H1 (cell line): ENCODE results near the gene PTGES2. TPM values are rescaled to one million over a fixed set of nuclear protein-coding genes. Genes with fewer than 3 reads are reported as not detected.
A peak's percentile ranks its signal among the peaks of the same experiment; 100 is the strongest.

ENCODE experiments used
- CTCF ChIA-PET: fragments of 300-600 bp; sonication (Branson Sonifier 250); formaldehyde crosslinking; loops from one replicate; lab custom pipeline; 2021; ENCODE audit not compliant: partially characterized antibody; lab: Charles Lee
- POLR2A ChIA-PET: fragments of 300-600 bp; sonication (Branson Sonifier 250); formaldehyde crosslinking; loops from one replicate; lab custom pipeline; 2021; ENCODE audit warnings: inconsistent platforms; ENCODE audit not compliant: partially characterized antibody; lab: Charles Lee
- DNase-seq, 2 experiments: peaks; one replicate each; pipeline versions ENCODE4 v3.0.0 to v3.0.0-alpha.2; 2010 to 2022; ENCODE audit warnings: low spot score in 2 of 2, low read depth in 1 of 2, mixed read lengths in 1 of 2
- FAIRE-seq: peaks from 2 replicates; lab custom pipeline; 2011; peaks lifted over from hg19 to GRCh38; lab: Jason Lieb, UNC
- H2AFZ ChIP-seq: 2 replicates; pipeline ENCODE4 v1.8.1; 2012; ENCODE audit warnings: low read length, inconsistent platforms
- H2AK5ac ChIP-seq: 2 replicates; pipeline ENCODE4 v1.6.1; 2013; ENCODE audit warnings: low read depth, low read length
- H2BK120ac ChIP-seq: replicated peaks from 2 replicates; pipeline ENCODE3; 2013; ENCODE audit warnings: low read depth, low read length, inconsistent platforms
- H2BK12ac ChIP-seq: 2 replicates; pipeline ENCODE4 v1.6.1; 2013; ENCODE audit warnings: low read depth, low read length
- H2BK15ac ChIP-seq: 2 replicates; pipeline ENCODE4 v1.6.1; 2013; ENCODE audit warnings: low read length
- H2BK20ac ChIP-seq: 2 replicates; pipeline ENCODE4 v1.6.1; 2013; ENCODE audit warnings: low read length
- H2BK5ac ChIP-seq: 2 replicates; pipeline ENCODE4 v1.6.1; 2013; ENCODE audit warnings: low read depth, low read length
- H3K14ac ChIP-seq: 2 replicates; pipeline ENCODE4 v1.6.1; 2013; ENCODE audit warnings: inconsistent platforms; ENCODE audit not compliant: insufficient read length
- H3K18ac ChIP-seq: 2 replicates; pipeline ENCODE4 v1.6.1; 2013; ENCODE audit warnings: low read length; ENCODE audit errors: extremely low read depth
- H3K23ac ChIP-seq: 2 replicates; pipeline ENCODE4 v1.6.1; 2013; ENCODE audit warnings: inconsistent platforms; ENCODE audit not compliant: insufficient read length
- H3K23me2 ChIP-seq: 2 replicates; pipeline ENCODE4 v1.6.1; 2013; ENCODE audit warnings: low read depth, low read length
- H3K27ac ChIP-seq: 2 replicates; pipeline ENCODE4 v1.6.1; 2011; ENCODE audit warnings: low read depth, low read length, inconsistent platforms
- H3K27me3 ChIP-seq, 4 experiments: replicated peaks in 1 of 4; 1 replicate in 1 of 4; 2 replicates in 3 of 4; pipeline versions ENCODE4 v1.6.1 to v1.8.1; 2011 to 2013; ENCODE audit warnings: low read length in 3 of 4, mild to moderate bottlenecking in 3 of 4, inconsistent platforms in 2 of 4, mixed read lengths in 2 of 4, moderate library complexity in 1 of 4; ENCODE audit not compliant: control insufficient read depth in 3 of 4, insufficient read depth in 3 of 4; ENCODE audit errors: extremely low read depth in 1 of 4
- H3K36me3 ChIP-seq, 4 experiments: 2 replicates each; pipeline versions ENCODE4 v1.6.1 to v1.8.1; 2011 to 2013; ENCODE audit warnings: mild to moderate bottlenecking in 4 of 4, low read length in 3 of 4, moderate library complexity in 2 of 4, control low read depth in 1 of 4, inconsistent platforms in 1 of 4; ENCODE audit not compliant: insufficient read depth in 4 of 4, control insufficient read depth in 2 of 4
- H3K4ac ChIP-seq: replicated peaks from 2 replicates; pipeline ENCODE3; 2013; ENCODE audit warnings: low read length, low read depth, mixed read lengths, inconsistent platforms; ENCODE audit not compliant: insufficient read length
- H3K4me1 ChIP-seq, 4 experiments: replicated peaks in 1 of 4; 1 replicate in 1 of 4; 2 replicates in 3 of 4; pipeline versions ENCODE4 v1.6.1 to v1.8.1; 2011 to 2013; ENCODE audit warnings: low read length in 3 of 4, inconsistent platforms in 2 of 4, mixed read lengths in 1 of 4; ENCODE audit not compliant: insufficient read depth in 4 of 4, control insufficient read depth in 3 of 4
- H3K4me2 ChIP-seq, 2 experiments: 2 replicates each; pipeline versions ENCODE4 v1.6.1 to v1.8.1; 2011 to 2013; ENCODE audit warnings: low read depth in 2 of 2, low read length in 2 of 2, control low read depth in 1 of 2, inconsistent platforms in 1 of 2, mild to moderate bottlenecking in 1 of 2; ENCODE audit not compliant: insufficient read depth in 1 of 2
- H3K4me3 ChIP-seq, 4 experiments: fragments of 200-600, 300-600 bp in 1 of 4; sonication (generic), shearing (Covaris generic), sonication (Bioruptor Twin) in 1 of 4; 2 replicates each; pipeline versions ENCODE4 v1.5.1 to v1.8.1; 2011 to 2016; ENCODE audit warnings: low read length in 4 of 4, low read depth in 3 of 4, control low read depth in 2 of 4, inconsistent platforms in 2 of 4, mild to moderate bottlenecking in 2 of 4, mixed read lengths in 1 of 4, moderate library complexity in 1 of 4; ENCODE audit not compliant: insufficient read depth in 2 of 4; ENCODE audit errors: extremely low read depth in 1 of 4
- H3K56ac ChIP-seq: replicated peaks from 2 replicates; pipeline ENCODE3; 2013; ENCODE audit warnings: low read depth, mild to moderate bottlenecking, mixed read lengths, low read length, inconsistent platforms; ENCODE audit not compliant: insufficient read length
- H3K79me1 ChIP-seq: 2 replicates; pipeline ENCODE4 v1.6.1; 2013; ENCODE audit warnings: low read depth, low read length, control low read depth
- H3K79me2 ChIP-seq, 2 experiments: 2 replicates each; pipeline versions ENCODE4 v1.6.1 to v1.8.1; 2012 to 2013; ENCODE audit warnings: low read length in 2 of 2, mild to moderate bottlenecking in 2 of 2, inconsistent platforms in 1 of 2; ENCODE audit not compliant: insufficient read depth in 2 of 2, control insufficient read depth in 1 of 2
- H3K9ac ChIP-seq, 4 experiments: replicated peaks in 1 of 4; 1 replicate in 1 of 4; 2 replicates in 3 of 4; pipeline versions ENCODE4 v1.6.1 to v1.8.1; 2011 to 2013; ENCODE audit warnings: low read depth in 3 of 4, low read length in 3 of 4, control low read depth in 2 of 4, mild to moderate bottlenecking in 2 of 4, moderate library complexity in 2 of 4, inconsistent platforms in 1 of 4; ENCODE audit errors: extremely low read depth in 1 of 4
- H3K9me3 ChIP-seq, 2 experiments: 2 replicates each; pipeline versions ENCODE4 v1.6.1 to v1.8.1; 2012 to 2013; ENCODE audit warnings: mild to moderate bottlenecking in 2 of 2, moderate library complexity in 2 of 2, control low read depth in 1 of 2, inconsistent platforms in 1 of 2, low read depth in 1 of 2, low read length in 1 of 2, mixed read lengths in 1 of 2; ENCODE audit not compliant: insufficient read depth in 2 of 2
- H4K20me1 ChIP-seq, 2 experiments: replicated peaks in 1 of 2; 2 replicates each; pipeline versions ENCODE3 to v1.8.1; 2011 to 2013; ENCODE audit warnings: inconsistent platforms in 2 of 2, low read length in 2 of 2, mild to moderate bottlenecking in 1 of 2; ENCODE audit not compliant: insufficient read depth in 2 of 2, control insufficient read depth in 1 of 2
- H4K5ac ChIP-seq: 2 replicates; pipeline ENCODE4 v1.6.1; 2013; ENCODE audit warnings: low read length, low read depth, mixed read lengths, inconsistent platforms; ENCODE audit not compliant: insufficient read length
- H4K8ac ChIP-seq: 2 replicates; pipeline ENCODE4 v1.8.0; 2013; ENCODE audit warnings: mild to moderate bottlenecking, moderate library complexity, low read length, inconsistent platforms; ENCODE audit not compliant: insufficient read depth; ENCODE audit errors: extremely low read depth
- H4K91ac ChIP-seq: replicated peaks from 2 replicates; pipeline ENCODE3; 2013; ENCODE audit warnings: low read length, mixed read lengths, inconsistent platforms; ENCODE audit not compliant: insufficient read length
- BCL11A ChIP-seq, 2 experiments: IDR thresholded peaks; one replicate each; pipeline ENCODE4 v1.6.1; 2011; ENCODE audit warnings: low read depth in 2 of 2, low read length in 2 of 2, mild to moderate bottlenecking in 2 of 2
- CBX5 ChIP-seq: fragments of 300-800, 300-1000 bp; sonication (generic); IDR thresholded peaks from 2 replicates; pipeline ENCODE4 v1.7.1; 2016; ENCODE audit warnings: antibody characterized with exemption, low read length, low read depth
- CTBP2 ChIP-seq: IDR thresholded peaks from 2 replicates; pipeline ENCODE4 v1.7.0; 2011; ENCODE audit warnings: borderline replicate concordance, mild to moderate bottlenecking, moderate library complexity, mixed read lengths, low read length; ENCODE audit not compliant: insufficient read depth, insufficient read length
- E2F6 ChIP-seq: IDR thresholded peaks from 2 replicates; pipeline ENCODE4 v1.6.1; 2012; ENCODE audit warnings: inconsistent platforms
- HDAC2 ChIP-seq, 2 experiments: fragments of 300-600 bp in 1 of 2; sonication (generic) in 1 of 2; IDR thresholded peaks; 2 replicates each; pipeline ENCODE4 v1.6.1; 2011 to 2012; ENCODE audit warnings: low read depth in 2 of 2, low read length in 2 of 2, mild to moderate bottlenecking in 2 of 2, moderate library complexity in 2 of 2, borderline replicate concordance in 1 of 2, inconsistent platforms in 1 of 2
- JUN ChIP-seq: IDR thresholded peaks from 2 replicates; pipeline ENCODE4 v1.6.1; 2011; ENCODE audit warnings: low read depth, mild to moderate bottlenecking, improper control_type of control experiment, low read length
- MAX ChIP-seq: IDR thresholded peaks from 2 replicates; pipeline ENCODE4 v1.6.1; 2012; ENCODE audit warnings: inconsistent platforms
- NANOG ChIP-seq: IDR thresholded peaks from 2 replicates; pipeline ENCODE4 v1.6.1; 2011; ENCODE audit warnings: low read length, low read depth, mild to moderate bottlenecking, inconsistent platforms; ENCODE audit not compliant: insufficient read depth, poor library complexity, severe bottlenecking
- POLR2A ChIP-seq, 2 experiments: IDR thresholded peaks; 1 replicate in 1 of 2; 2 replicates in 1 of 2; pipeline ENCODE4 v1.6.1; 2011; ENCODE audit warnings: low read depth in 2 of 2, low read length in 2 of 2, mild to moderate bottlenecking in 2 of 2; ENCODE audit errors: control extremely low read depth in 1 of 2
- POLR2AphosphoS5 ChIP-seq: IDR thresholded peaks from 2 replicates; pipeline ENCODE4 v1.6.1; 2011; ENCODE audit warnings: low read depth, low read length
- RFX5 ChIP-seq: IDR thresholded peaks from 2 replicates; pipeline ENCODE4 v1.6.1; 2011; ENCODE audit warnings: low read depth, low read length, improper control_type of control experiment, borderline replicate concordance
- SP1 ChIP-seq: IDR thresholded peaks from 2 replicates; pipeline ENCODE4 v1.6.1; 2011; ENCODE audit warnings: low read depth, low read length
- WGBS, 2 experiments: shearing (Covaris generic) in 1 of 2; methylation state at CpG; one replicate each; pipeline versions ENCODE4 v1.1.6 to v1.1.7; 2013 to 2015; ENCODE audit warnings: low lambda C conversion rate in 2 of 2, mixed read lengths in 2 of 2, inconsistent platforms in 1 of 2, low coverage in 1 of 2, missing lambda C conversion rate in 1 of 2; ENCODE audit not compliant: insufficient replicate concordance in 2 of 2, insufficient coverage in 1 of 2, insufficient read length in 1 of 2; ENCODE audit errors: extremely low coverage in 1 of 2, missing lambda C conversion rate in 1 of 2; 5-methylcytosine and 5-hydroxymethylcytosine counted together
- polyA plus RNA-seq, 7 experiments: library from polyadenylated mRNA; depleted of rRNA in 3 of 7; stranded (reverse) in 5 of 7; unstranded in 2 of 7; fragments of >200 nt in 5 of 7; fragments of 200-250 nt in 2 of 7; gene quantifications; 1 replicate in 5 of 7; 2 replicates in 1 of 7; 4 replicates in 1 of 7; pipeline versions ENCODE4 v1.2.1 to v1.2.3, GENCODE V29; 2011 to 2013; ENCODE audit warnings: missing spikeins in 2 of 7, mixed read lengths in 2 of 7
- total RNA-seq: library from RNA; stranded (reverse); fragmentation: NEBNext Ultra II Directional; extraction: Animal tissue kit (Norgen Biotek cat#: 25700); gene quantifications from 2 replicates; pipeline ENCODE4 v1.2.1, GENCODE V29; 2021

Gene PTGES2
- total and polyA plus RNA-seq, 2 of the 8 experiments (the other 6 are each of a cell fraction or from before 2014, with no cell fraction given): 80.7 to 81.2 TPM

GRCh38 chr9:128081056-128081455 is 46.5 kb downstream of the PTGES2 start:
- H3K27ac ChIP-seq: no peak overlapping the region
- no peak overlapping the region for H3K14ac ChIP-seq
- no peak overlapping the region for H3K9ac ChIP-seq
- no peak overlapping the region for H2BK15ac ChIP-seq
- H4K5ac ChIP-seq: no peak overlapping the region
- H3K27me3 ChIP-seq: no peaks in the 10 kb centered on the region
- no peak overlapping the region; the same call in 1 of the 2 replicates for H3K18ac ChIP-seq
- no peak overlapping the region for H4K8ac ChIP-seq
- peak overlapping the region; percentile 56; the same call in 1 of the 2 replicates for H2BK20ac ChIP-seq
- no peak overlapping the region for H3K23ac ChIP-seq
- H3K4ac ChIP-seq: no peak overlapping the region
- no peak overlapping the region for H4K91ac ChIP-seq
- peaks cover 0 to 19% of the 10 kb centered on the region in 2 experiments; a peak in 2 of 4 replicates for H3K79me2 ChIP-seq
- FAIRE-seq: no peak
- no peak for DNase-seq
- H3K36me3 ChIP-seq: no peaks in the 10 kb centered on the region
- no peak overlapping the region for H2BK5ac ChIP-seq
- peaks cover 0 to 5% (median 1%) of the 10 kb centered on the region in 4 experiments; a peak in 3 of 7 replicates for H3K4me1 ChIP-seq
- no peak overlapping the region for H3K4me3 ChIP-seq
- peaks cover 2 to 8% of the 10 kb centered on the region in 2 experiments for H4K20me1 ChIP-seq
- no peak overlapping the region for H3K4me2 ChIP-seq
- WGBS, 2 experiments: 95% methylated on average over 3 of the region's 3 CpGs; no CpG with 5 or more reads in 1 of the 2 experiments
- no peak overlapping the region for H3K56ac ChIP-seq
- H2AFZ ChIP-seq: no peak overlapping the region
- CTCF ChIA-PET: interaction anchor here (1.1 to 2.5 kb wide), 6 partner anchors 11 to 138 kb away, joined by 3 to 13 read pairs (median 8); no protein-coding TSS in a partner anchor
- H2BK12ac ChIP-seq: no peak overlapping the region; the same call in 1 of the 2 replicates
- H2BK120ac ChIP-seq: no peak overlapping the region
- H3K79me1 ChIP-seq: peaks cover 2% of the 10 kb centered on the region; the same call in 1 of the 2 replicates
- no peaks in the 10 kb centered on the region for H3K23me2 ChIP-seq
- no peaks in the 10 kb centered on the region for H3K9me3 ChIP-seq
- no peak overlapping the region; the same call in 1 of the 2 replicates for H2AK5ac ChIP-seq
- POLR2A ChIA-PET: interaction anchor here (0.6 to 0.8 kb wide), 3 partner anchors 10 to 27 kb away, joined by 3 read pairs; no protein-coding TSS in a partner anchor
- no peak for TF ChIP-seq POLR2AphosphoS5
- TF ChIP-seq JUN: no peak
- TF ChIP-seq SP1: no peak
- TF ChIP-seq CBX5: no peak
- no peak for TF ChIP-seq HDAC2 (IDR thresholded peaks at IDR 0.05; ENCODE audit: borderline replicate concordance in 1 of 2, low read depth in 2 of 2, low read length in 2 of 2)
- no peak for TF ChIP-seq POLR2A (IDR thresholded peaks at IDR 0.05; ENCODE audit: control extremely low read depth in 1 of 2, low read depth in 2 of 2, low read length in 2 of 2)
- no peak for TF ChIP-seq NANOG
- no peak for TF ChIP-seq E2F6
- no peak for TF ChIP-seq RFX5
- TF ChIP-seq BCL11A (IDR thresholded peaks at IDR 0.05; ENCODE audit: low read depth in 2 of 2, low read length in 2 of 2): no peak
- TF ChIP-seq CTBP2: no peak
- no peak for TF ChIP-seq MAX
